ENCODE data around the gene IQSEC1. TPM values are rescaled to one million over a fixed set of nuclear protein-coding genes. Genes with fewer than 3 reads are reported as not detected.
A peak's percentile ranks its signal among the peaks of the same experiment; 100 is the strongest.

IQSEC1 gene
- total and polyA plus RNA-seq, 9 of the 15 experiments (the other 6 are each of a cell fraction or from before 2014, with no cell fraction given), result 0.56 to 39.0 (median 6.8) TPM

DNA sequence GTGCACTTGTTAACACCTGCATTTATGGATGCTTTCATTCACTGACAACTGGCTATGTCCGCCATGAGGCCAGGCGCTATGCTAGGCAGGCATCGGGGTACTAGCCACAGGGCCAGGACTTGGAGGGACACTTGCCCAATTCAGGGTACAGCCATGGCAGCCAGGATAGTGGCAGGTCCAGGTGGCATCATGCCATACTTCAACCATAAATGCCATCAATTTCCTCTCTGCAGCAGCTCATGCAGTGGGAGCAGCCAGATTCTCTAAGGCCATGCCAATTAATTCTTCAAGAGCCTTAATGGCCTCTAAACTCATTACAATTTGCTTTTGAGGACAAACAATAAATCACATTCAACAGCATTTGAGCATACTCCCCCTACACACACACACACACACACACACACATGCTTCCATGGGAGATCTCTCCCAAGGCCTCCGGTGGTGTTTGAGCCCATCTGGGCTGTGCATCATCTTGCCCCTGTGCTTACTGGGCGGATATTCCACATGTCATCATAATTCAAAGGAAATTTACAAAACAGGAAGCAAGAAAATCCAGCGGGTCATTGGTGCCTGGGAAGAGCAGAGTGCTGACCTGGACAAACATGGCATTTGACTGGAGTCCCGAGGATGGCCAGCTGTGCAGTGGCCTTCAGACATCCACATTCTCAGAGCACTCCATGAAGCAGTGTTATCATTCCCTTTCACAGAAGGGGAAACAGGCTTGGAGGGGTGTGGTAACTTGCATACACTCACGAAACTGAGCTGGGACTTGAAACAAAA lies 109.1 kb downstream of the IQSEC1 start (continued):
- TF ChIP-seq TEAD2 (tag; IDR thresholded peaks at IDR 0.05) (no peak), GATA2 (CRISPR knock-in tag; IDR thresholded peaks at IDR 0.05) (no peak), TAF15 (IDR thresholded peaks at IDR 0.05; ENCODE audit: low read depth, low read length) (no peak), MAFG (tag; conservative IDR thresholded peaks at IDR 0.05) (0 out of 2 replicates have a peak, but pooled peaks have one; percentile 40), ZNF23 (CRISPR knock-in tag; IDR thresholded peaks at IDR 0.05) (no peak), BRCA1 (IDR thresholded peaks at IDR 0.05) (no peak), BRCA1 (CRISPR knock-in tag; IDR thresholded peaks at IDR 0.05) (no peak), RBBP5 (IDR thresholded peaks at IDR 0.05; ENCODE audit: borderline replicate concordance, insufficient read depth, low read length, poor library complexity, severe bottlenecking) (no peak), ZNF316 (IDR thresholded peaks at IDR 0.05) (peak; percentile 72), ZNF175 (CRISPR knock-in tag; IDR thresholded peaks at IDR 0.05; ENCODE audit: low read depth) (no peak), NCOA6 (IDR thresholded peaks at IDR 0.05) (no peak), ZBTB7A (IDR thresholded peaks at IDR 0.05; ENCODE audit: borderline replicate concordance, control insufficient read depth, low read depth, low read length) (no peak), ZNF699 (CRISPR knock-in tag; IDR thresholded peaks at IDR 0.05; ENCODE audit: insufficient replicate concordance) (no peak), LCOR (CRISPR knock-in tag; IDR thresholded peaks at IDR 0.05) (no peak), NCOA2 (IDR thresholded peaks at IDR 0.05; ENCODE audit: partially characterized antibody in 2 of 2) (no peak), BHLHE40 (IDR thresholded peaks at IDR 0.05; ENCODE audit: low read length) (no peak), TCFL5 (CRISPR knock-in tag; conservative IDR thresholded peaks at IDR 0.05) (no peak), MIER1 (IDR thresholded peaks at IDR 0.05; ENCODE audit: low read depth) (no peak), NEUROD1 (IDR thresholded peaks at IDR 0.05; ENCODE audit: borderline replicate concordance, low read depth, low read length, partially characterized antibody) (no peak), ZNF121 (CRISPR knock-in tag; conservative IDR thresholded peaks at IDR 0.05) (no peak), ZNF785 (CRISPR knock-in tag; IDR thresholded peaks at IDR 0.05) (no peak)
- TF ChIP-seq, protein P1, sequence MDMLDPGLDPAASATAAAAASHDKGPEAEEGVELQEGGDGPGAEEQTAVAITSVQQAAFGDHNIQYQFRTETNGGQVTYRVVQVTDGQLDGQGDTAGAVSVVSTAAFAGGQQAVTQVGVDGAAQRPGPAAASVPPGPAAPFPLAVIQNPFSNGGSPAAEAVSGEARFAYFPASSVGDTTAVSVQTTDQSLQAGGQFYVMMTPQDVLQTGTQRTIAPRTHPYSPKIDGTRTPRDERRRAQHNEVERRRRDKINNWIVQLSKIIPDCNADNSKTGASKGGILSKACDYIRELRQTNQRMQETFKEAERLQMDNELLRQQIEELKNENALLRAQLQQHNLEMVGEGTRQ (CRISPR knock-in tag; IDR thresholded peaks at IDR 0.05), result no peak
- TF ChIP-seq, protein P2, sequence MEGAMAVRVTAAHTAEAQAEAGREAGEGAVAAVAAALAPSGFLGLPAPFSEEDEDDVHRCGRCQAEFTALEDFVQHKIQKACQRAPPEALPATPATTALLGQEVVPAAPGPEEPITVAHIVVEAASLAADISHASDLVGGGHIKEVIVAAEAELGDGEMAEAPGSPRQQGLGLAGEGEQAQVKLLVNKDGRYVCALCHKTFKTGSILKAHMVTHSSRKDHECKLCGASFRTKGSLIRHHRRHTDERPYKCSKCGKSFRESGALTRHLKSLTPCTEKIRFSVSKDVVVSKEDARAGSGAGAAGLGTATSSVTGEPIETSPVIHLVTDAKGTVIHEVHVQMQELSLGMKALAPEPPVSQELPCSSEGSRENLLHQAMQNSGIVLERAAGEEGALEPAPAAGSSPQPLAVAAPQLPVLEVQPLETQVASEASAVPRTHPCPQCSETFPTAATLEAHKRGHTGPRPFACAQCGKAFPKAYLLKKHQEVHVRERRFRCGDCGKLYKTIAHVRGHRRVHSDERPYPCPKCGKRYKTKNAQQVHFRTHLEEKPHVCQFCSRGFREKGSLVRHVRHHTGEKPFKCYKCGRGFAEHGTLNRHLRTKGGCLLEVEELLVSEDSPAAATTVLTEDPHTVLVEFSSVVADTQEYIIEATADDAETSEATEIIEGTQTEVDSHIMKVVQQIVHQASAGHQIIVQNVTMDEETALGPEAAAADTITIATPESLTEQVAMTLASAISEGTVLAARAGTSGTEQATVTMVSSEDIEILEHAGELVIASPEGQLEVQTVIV (CRISPR knock-in tag; IDR thresholded peaks at IDR 0.05; ENCODE audit: borderline replicate concordance), result no peak
- TF ChIP-seq, protein P3, sequence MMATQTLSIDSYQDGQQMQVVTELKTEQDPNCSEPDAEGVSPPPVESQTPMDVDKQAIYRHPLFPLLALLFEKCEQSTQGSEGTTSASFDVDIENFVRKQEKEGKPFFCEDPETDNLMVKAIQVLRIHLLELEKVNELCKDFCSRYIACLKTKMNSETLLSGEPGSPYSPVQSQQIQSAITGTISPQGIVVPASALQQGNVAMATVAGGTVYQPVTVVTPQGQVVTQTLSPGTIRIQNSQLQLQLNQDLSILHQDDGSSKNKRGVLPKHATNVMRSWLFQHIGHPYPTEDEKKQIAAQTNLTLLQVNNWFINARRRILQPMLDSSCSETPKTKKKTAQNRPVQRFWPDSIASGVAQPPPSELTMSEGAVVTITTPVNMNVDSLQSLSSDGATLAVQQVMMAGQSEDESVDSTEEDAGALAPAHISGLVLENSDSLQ (IDR thresholded peaks at IDR 0.05), result peak; percentile 16; the same call in 1 of the 2 replicates
- TF ChIP-seq, protein P4, sequence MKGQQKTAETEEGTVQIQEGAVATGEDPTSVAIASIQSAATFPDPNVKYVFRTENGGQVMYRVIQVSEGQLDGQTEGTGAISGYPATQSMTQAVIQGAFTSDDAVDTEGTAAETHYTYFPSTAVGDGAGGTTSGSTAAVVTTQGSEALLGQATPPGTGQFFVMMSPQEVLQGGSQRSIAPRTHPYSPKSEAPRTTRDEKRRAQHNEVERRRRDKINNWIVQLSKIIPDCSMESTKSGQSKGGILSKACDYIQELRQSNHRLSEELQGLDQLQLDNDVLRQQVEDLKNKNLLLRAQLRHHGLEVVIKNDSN (CRISPR knock-in tag; IDR thresholded peaks at IDR 0.05), result no peak
